ENCODE measurements around the gene ABI2.

DNA sequence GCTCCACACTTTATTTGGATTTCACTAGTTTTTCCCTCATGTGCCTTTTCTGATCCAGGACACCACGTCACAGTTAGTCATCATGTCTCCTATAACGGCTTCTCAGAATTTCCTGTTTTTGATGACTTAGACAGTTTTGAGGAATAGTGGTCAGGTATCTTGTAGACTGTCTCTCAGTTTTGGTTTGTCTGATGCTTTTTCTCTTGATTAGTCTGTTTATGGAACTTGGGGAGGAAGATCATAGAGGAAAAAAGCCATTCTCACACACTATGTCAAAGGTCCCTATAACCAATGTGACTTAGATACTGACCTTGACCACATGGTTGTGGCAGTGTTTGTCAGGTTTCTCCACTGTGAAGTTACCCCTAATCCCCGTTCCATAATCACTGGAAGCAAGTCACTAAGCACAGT is 117.9 kb downstream of the ABI2 start:
- TF ChIP-seq, protein P1, sequence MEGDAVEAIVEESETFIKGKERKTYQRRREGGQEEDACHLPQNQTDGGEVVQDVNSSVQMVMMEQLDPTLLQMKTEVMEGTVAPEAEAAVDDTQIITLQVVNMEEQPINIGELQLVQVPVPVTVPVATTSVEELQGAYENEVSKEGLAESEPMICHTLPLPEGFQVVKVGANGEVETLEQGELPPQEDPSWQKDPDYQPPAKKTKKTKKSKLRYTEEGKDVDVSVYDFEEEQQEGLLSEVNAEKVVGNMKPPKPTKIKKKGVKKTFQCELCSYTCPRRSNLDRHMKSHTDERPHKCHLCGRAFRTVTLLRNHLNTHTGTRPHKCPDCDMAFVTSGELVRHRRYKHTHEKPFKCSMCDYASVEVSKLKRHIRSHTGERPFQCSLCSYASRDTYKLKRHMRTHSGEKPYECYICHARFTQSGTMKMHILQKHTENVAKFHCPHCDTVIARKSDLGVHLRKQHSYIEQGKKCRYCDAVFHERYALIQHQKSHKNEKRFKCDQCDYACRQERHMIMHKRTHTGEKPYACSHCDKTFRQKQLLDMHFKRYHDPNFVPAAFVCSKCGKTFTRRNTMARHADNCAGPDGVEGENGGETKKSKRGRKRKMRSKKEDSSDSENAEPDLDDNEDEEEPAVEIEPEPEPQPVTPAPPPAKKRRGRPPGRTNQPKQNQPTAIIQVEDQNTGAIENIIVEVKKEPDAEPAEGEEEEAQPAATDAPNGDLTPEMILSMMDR (IDR thresholded peaks at IDR 0.05), result no peak
- TF ChIP-seq POLR2A (IDR thresholded peaks at IDR 0.05), result no peak

All from upper lobe of left lung (tissue), 4 donors.